CD4-positive, alpha-beta memory T cell (primary cell): ENCODE data around the gene MRM1. TPM values are rescaled to one million over a fixed set of nuclear protein-coding genes. Genes with fewer than 3 reads are reported as not detected.
A peak's percentile ranks its signal among the peaks of the same experiment; 100 is the strongest.

Experiments used
- CTCF ChIA-PET: fragments of 350-600 bp; sonication (Branson Sonifier 250); formaldehyde crosslinking; loops from one replicate; lab custom pipeline; 2021; ENCODE audit warnings: inconsistent platforms; ENCODE audit not compliant: partially characterized antibody; lab: Charles Lee
- POLR2A ChIA-PET: fragments of 350-600 bp; sonication (Branson Sonifier 250); formaldehyde crosslinking; loops from one replicate; lab custom pipeline; 2021; ENCODE audit not compliant: partially characterized antibody; lab: Charles Lee
- DNase-seq, 5 donors: peaks; one replicate each; pipeline versions ENCODE4 v3.0.0 to v3.0.0-alpha.2; 2020 to 2022; ENCODE audit warnings: mixed read lengths in 1 of 5
- H3K27ac ChIP-seq: one replicate; pipeline ENCODE4 v1.7.0; 2013; ENCODE audit warnings: low read depth, low read length
- H3K27me3 ChIP-seq: 2 replicates; pipeline ENCODE4 v1.7.0; 2013; ENCODE audit warnings: mild to moderate bottlenecking, low read length, moderate library complexity; ENCODE audit not compliant: insufficient read depth
- H3K36me3 ChIP-seq: 2 replicates; pipeline ENCODE4 v1.7.0; 2013; ENCODE audit warnings: mild to moderate bottlenecking, low read length, moderate library complexity; ENCODE audit not compliant: insufficient read depth
- H3K4me1 ChIP-seq: 2 replicates; pipeline ENCODE4 v1.7.0; 2013; ENCODE audit warnings: mild to moderate bottlenecking, low read length, moderate library complexity; ENCODE audit not compliant: insufficient read depth
- H3K4me3 ChIP-seq, 2 donors: one replicate each; pipeline ENCODE4 v1.7.0; 2013; ENCODE audit warnings: low read length in 2 of 2, mild to moderate bottlenecking in 1 of 2
- H3K9me3 ChIP-seq, 2 donors: one replicate each; pipeline ENCODE4 v1.7.0; 2013; ENCODE audit warnings: low read length in 2 of 2, control low read depth in 1 of 2; ENCODE audit not compliant: control insufficient read depth in 1 of 2
- H3K27ac Mint-ChIP-seq, 7 donors: one replicate each; pipeline ENCODE4 v1.8.0; 2020 to 2021; ENCODE audit warnings: mixed read lengths in 7 of 7, mild to moderate bottlenecking in 6 of 7, inconsistent platforms in 3 of 7, moderate library complexity in 3 of 7
- H3K27me3 Mint-ChIP-seq, 2 donors: one replicate each; pipeline ENCODE4 v1.8.0; 2020 to 2021; ENCODE audit warnings: mixed read lengths in 2 of 2
- H3K36me3 Mint-ChIP-seq, 2 donors: one replicate each; pipeline ENCODE4 v1.8.0; 2020 to 2021; ENCODE audit warnings: mixed read lengths in 2 of 2, inconsistent platforms in 1 of 2, mild to moderate bottlenecking in 1 of 2
- H3K4me1 Mint-ChIP-seq, 4 donors: one replicate each; pipeline ENCODE4 v1.8.0; 2020 to 2021; ENCODE audit warnings: mixed read lengths in 4 of 4, mild to moderate bottlenecking in 1 of 4
- H3K4me3 Mint-ChIP-seq, 8 donors: one replicate each; pipeline ENCODE4 v1.8.0; 2020 to 2021; ENCODE audit warnings: mixed read lengths in 8 of 8, mild to moderate bottlenecking in 7 of 8, moderate library complexity in 6 of 8, inconsistent platforms in 3 of 8
- H3K9me3 Mint-ChIP-seq, 8 donors: one replicate each; pipeline ENCODE4 v1.8.0; 2020 to 2021; ENCODE audit warnings: mixed read lengths in 8 of 8, mild to moderate bottlenecking in 5 of 8, inconsistent platforms in 3 of 8, moderate library complexity in 1 of 8
- intact Hi-C: fragments of 100-400 bp; cut with micrococcal nuclease; formaldehyde crosslinking; loops from one replicate; pipeline ENCODE4 v1.15.1; 2023
- polyA plus RNA-seq, 2 donors: library from polyadenylated mRNA; unstranded; fragments of 300-500 nt; fragmentation: Illumina TruSeq; gene quantifications; one replicate each; pipeline ENCODE4 v1.2.3, GENCODE V29; 2021
- total RNA-seq, 2 experiments: library from RNA; stranded (reverse); gene quantifications; one replicate each; pipeline ENCODE4 v1.2.3, GENCODE V29; 2021

Gene MRM1
- total and polyA plus RNA-seq, 4 experiments from 2014 or later: 1.7 to 13.3 (median 8.1) TPM

- H3K9me3 ChIP-seq: no peaks in the 10 kb centered on the region
- no peak overlapping the region for H3K4me3 ChIP-seq
- H3K36me3 ChIP-seq: peaks cover 61% of the 10 kb centered on the region
- H3K4me3 Mint-ChIP-seq: no peak overlapping the region
- H3K27ac Mint-ChIP-seq: peak overlapping the region in 1 of 7 donors; percentile 51
- intact Hi-C loops: no loop called here
- POLR2A ChIA-PET: interaction anchor here (0.6 kb wide), 1 partner anchor 501 kb away, joined by 4 read pairs; no protein-coding TSS in a partner anchor
- H3K27me3 Mint-ChIP-seq: no peaks in the 10 kb centered on the region
- no peaks in the 10 kb centered on the region for H3K9me3 Mint-ChIP-seq
- CTCF ChIA-PET: interaction anchor here (0.9 to 1.4 kb wide), 2 partner anchors 18 to 464 kb away, joined by 4 to 8 read pairs; partner anchors contain the start of gene MRM1
- peaks cover 0 to 2% (median under 1%) of the 10 kb centered on the region in 4 donors for H3K4me1 Mint-ChIP-seq
- no peak for DNase-seq
- peaks cover 22 to 68% of the 10 kb centered on the region in 2 donors for H3K36me3 Mint-ChIP-seq
- no peaks in the 10 kb centered on the region for H3K27me3 ChIP-seq
- no peak overlapping the region for H3K27ac ChIP-seq
- no peaks in the 10 kb centered on the region for H3K4me1 ChIP-seq
Observed at GRCh38 chr17:36583787-36584186, 17.6 kb upstream of the MRM1 start.

GRCh38 chr17:36586138-36586537 is 15.2 kb upstream of the MRM1 start:
- H3K4me3 ChIP-seq: no peak overlapping the region
- H3K9me3 ChIP-seq: no peaks in the 10 kb centered on the region
- peaks cover 60% of the 10 kb centered on the region for H3K36me3 ChIP-seq
- Mint-ChIP-seq H3K9me3 (no peaks in the 10 kb centered on the region), H3K36me3 (peaks cover 14 to 64% of the 10 kb centered on the region in 2 donors), H3K27me3 (no peaks in the 10 kb centered on the region), H3K27ac (no peak overlapping the region), H3K4me3 (no peak overlapping the region), H3K4me1 (peaks cover 3 to 5% (median 4%) of the 10 kb centered on the region in 4 donors)
- intact Hi-C loops: no loop called here
- peaks cover 3% of the 10 kb centered on the region for H3K4me1 ChIP-seq
- CTCF ChIA-PET: interaction anchor here (2.9 kb wide), 1 partner anchor 16 kb away, joined by 13 read pairs; the partner anchor contains the start of gene MRM1
- DNase-seq: no peak
- no peak overlapping the region for H3K27ac ChIP-seq
- no peaks in the 10 kb centered on the region for H3K27me3 ChIP-seq
- POLR2A ChIA-PET: interaction anchor here (1.5 kb wide), 1 partner anchor 41 kb away, joined by 4 read pairs; no protein-coding TSS in a partner anchor

- Mint-ChIP-seq H3K9me3 (no peaks in the 10 kb centered on the region), H3K27ac (peak overlapping the region in 4 of 7 donors; percentile 17 to 60 (median 29)), H3K36me3 (peaks cover 11 to 36% of the 10 kb centered on the region in 2 donors), H3K4me3 (peak overlapping the region in 1 of 8 donors; percentile 35), H3K27me3 (no peaks in the 10 kb centered on the region), H3K4me1 (peaks cover 9 to 19% (median 16%) of the 10 kb centered on the region in 4 donors)
- no peak overlapping the region for H3K4me3 ChIP-seq
- ChIA-PET POLR2A (interaction anchor here (1.8 to 4.2 kb wide), 2 partner anchors 12 to 54 kb away, joined by 5 to 39 read pairs; partner anchors contain the start of genes MRM1 and PIGW), CTCF (interaction anchor here (5.4 kb wide), 1 partner anchor 12 kb away, joined by 34 read pairs; the partner anchor contains the start of gene MRM1)
- peaks cover 31% of the 10 kb centered on the region for H3K36me3 ChIP-seq
- no peaks in the 10 kb centered on the region for H3K27me3 ChIP-seq
- DNase-seq: no peak
- H3K9me3 ChIP-seq: no peaks in the 10 kb centered on the region
- H3K27ac ChIP-seq: no peak overlapping the region
- intact Hi-C loops: no loop called here
- peaks cover 20% of the 10 kb centered on the region for H3K4me1 ChIP-seq
Observed at GRCh38 chr17:36590082-36590481, 11.3 kb upstream of the MRM1 start.

DNA sequence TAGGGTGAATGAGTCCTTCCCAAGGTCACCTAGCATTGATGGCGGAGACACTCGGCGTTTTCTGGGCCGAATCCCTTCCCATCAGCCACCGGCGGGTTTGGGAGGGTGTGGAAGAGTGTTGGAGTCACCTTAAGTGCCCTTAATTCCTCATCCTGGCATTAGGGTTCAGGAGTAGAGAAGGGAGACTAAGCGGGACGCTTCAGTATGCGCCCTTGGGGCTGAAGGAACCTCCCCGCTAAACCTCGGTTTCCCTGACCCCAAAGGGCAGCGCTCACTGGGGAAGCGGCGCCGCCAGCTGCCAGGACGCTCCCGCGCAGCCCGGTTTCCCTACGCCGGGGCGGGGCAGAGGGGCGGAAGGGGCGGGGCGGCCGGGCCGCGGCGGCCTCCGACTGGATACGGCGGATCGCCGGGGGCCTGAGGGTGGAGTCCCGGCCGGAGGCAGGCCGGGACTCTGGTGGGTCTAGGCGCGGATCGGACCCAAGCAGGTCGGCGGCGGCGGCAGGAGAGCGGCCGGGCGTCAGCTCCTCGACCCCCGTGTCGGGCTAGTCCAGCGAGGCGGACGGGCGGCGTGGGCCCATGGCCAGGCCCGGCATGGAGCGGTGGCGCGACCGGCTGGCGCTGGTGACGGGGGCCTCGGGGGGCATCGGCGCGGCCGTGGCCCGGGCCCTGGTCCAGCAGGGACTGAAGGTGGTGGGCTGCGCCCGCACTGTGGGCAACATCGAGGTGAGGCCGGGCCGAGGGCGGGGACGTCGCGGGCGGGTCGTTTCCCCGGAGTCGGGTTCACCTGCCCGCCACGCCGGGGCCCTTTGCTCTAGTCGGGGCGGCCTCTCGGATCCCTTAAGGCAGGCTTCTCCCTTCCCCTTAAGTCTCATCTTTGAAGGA is 9.7 kb upstream of the MRM1 start, which contains the start of gene DHRS11:
DHRS11 (plus strand) TSS at position 446 of the 882 bp plus-strand sequence; CDS start at position 577, 131 bp downstream.
- Histone ChIP-seq H3K27ac (peak within 1 kb of the TSS; percentile 66), H3K4me1 (peaks cover 20% of the 10 kb centered on the region), H3K36me3 (peaks cover 17% of the 10 kb centered on the region), H3K4me3 (peak within 1 kb of the TSS; percentile 11 to 62), H3K9me3 (no peaks in the 10 kb centered on the region), H3K27me3 (no peaks in the 10 kb centered on the region)
- Mint-ChIP-seq H3K27ac (peak within 1 kb of the TSS; percentile 75 to 88 (median 85)), H3K36me3 (peaks cover 3 to 26% of the 10 kb centered on the region in 2 donors), H3K9me3 (no peaks in the 10 kb centered on the region), H3K4me3 (peak within 1 kb of the TSS; percentile 75 to 86 (median 80)), H3K27me3 (no peaks in the 10 kb centered on the region), H3K4me1 (peaks cover 9 to 19% (median 16%) of the 10 kb centered on the region in 4 donors)
- DNase-seq: peak; percentile 54 to 72 (median 57)
- intact Hi-C loops: loop anchor here (1.0 kb wide), 2 partner anchors 10 to 46 kb away; partner anchors contain the start of gene MRM1
- ChIA-PET POLR2A (interaction anchor here (1.0 to 4.2 kb wide), 4 partner anchors 11 to 58 kb away, joined by 4 to 39 read pairs (median 10); partner anchors contain the start of genes GGNBP2, MRM1, MYO19 and PIGW), CTCF (interaction anchor here (1.1 to 5.4 kb wide), 2 partner anchors 10 to 19 kb away, joined by 3 to 34 read pairs; partner anchors contain the start of gene MRM1)

GRCh38 chr17:36592316-36592715 is 9.1 kb upstream of the MRM1 start:
- peak overlapping the region; percentile 11 to 62 for H3K4me3 ChIP-seq
- H3K36me3 Mint-ChIP-seq: peaks cover 3 to 21% of the 10 kb centered on the region in 2 donors
- H3K4me1 Mint-ChIP-seq: peaks cover 9 to 19% (median 16%) of the 10 kb centered on the region in 4 donors
- POLR2A ChIA-PET: interaction anchor here (1.0 to 4.2 kb wide), 4 partner anchors 10 to 58 kb away, joined by 4 to 39 read pairs (median 10); partner anchors contain the start of genes GGNBP2, MRM1, MYO19 and PIGW
- peak overlapping the region in 4 of 7 donors; percentile 22 to 66 (median 36) for H3K27ac Mint-ChIP-seq
- intact Hi-C loops: no loop called here
- H3K9me3 Mint-ChIP-seq: no peaks in the 10 kb centered on the region
- H3K9me3 ChIP-seq: no peaks in the 10 kb centered on the region
- peaks cover 11% of the 10 kb centered on the region for H3K36me3 ChIP-seq
- CTCF ChIA-PET: interaction anchor here (1.1 to 5.4 kb wide), 2 partner anchors 10 to 18 kb away, joined by 3 to 34 read pairs; partner anchors contain the start of gene MRM1
- H3K27me3 Mint-ChIP-seq: no peaks in the 10 kb centered on the region
- peak overlapping the region; percentile 35 to 82 (median 68) for H3K4me3 Mint-ChIP-seq
- no peaks in the 10 kb centered on the region for H3K27me3 ChIP-seq
- H3K27ac ChIP-seq: peak overlapping the region; percentile 66
- DNase-seq: no peak
- peaks cover 20% of the 10 kb centered on the region for H3K4me1 ChIP-seq

DNA sequence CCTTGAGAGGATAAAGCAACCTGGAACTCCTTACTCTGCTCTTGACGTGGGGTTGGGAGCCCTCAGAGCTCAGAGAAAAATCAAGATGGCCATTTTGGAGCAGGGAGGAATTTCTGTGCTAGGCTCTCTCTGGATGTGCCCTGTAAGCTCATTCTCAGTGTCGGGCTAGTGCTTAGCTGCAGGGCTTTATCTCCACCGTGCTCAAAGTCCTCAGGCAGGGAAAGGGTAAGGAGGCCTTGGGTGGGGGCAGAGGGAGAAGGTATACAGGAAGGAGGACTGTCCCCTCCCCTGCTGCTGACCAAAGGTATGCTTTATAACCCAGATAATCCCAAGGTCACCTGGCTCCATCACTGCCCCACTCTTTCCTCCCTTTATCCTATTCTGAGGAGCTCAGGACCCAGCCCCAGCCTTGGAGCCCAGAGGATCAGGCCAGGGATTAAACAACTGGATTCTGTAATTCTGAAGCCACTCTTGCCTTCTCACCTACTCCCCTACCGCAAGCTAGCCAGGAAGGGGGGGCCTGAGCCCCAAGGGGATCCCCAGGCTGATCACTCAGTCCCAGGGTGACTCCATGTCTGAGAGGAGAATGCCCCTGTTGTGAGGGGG is 8.6 kb upstream of the MRM1 start:
- no peaks in the 10 kb centered on the region for H3K27me3 Mint-ChIP-seq
- peaks cover 8% of the 10 kb centered on the region for H3K36me3 ChIP-seq
- POLR2A ChIA-PET: interaction anchor here (2.1 to 4.2 kb wide), 3 partner anchors 9 to 59 kb away, joined by 6 to 39 read pairs (median 15); partner anchors contain the start of genes GGNBP2, MRM1, MYO19 and PIGW
- DNase-seq: no peak
- no peaks in the 10 kb centered on the region for H3K27me3 ChIP-seq
- no peaks in the 10 kb centered on the region for H3K9me3 ChIP-seq
- peak overlapping the region; percentile 11 to 62 for H3K4me3 ChIP-seq
- CTCF ChIA-PET: interaction anchor here (1.1 to 5.4 kb wide), 2 partner anchors 9 to 18 kb away, joined by 3 to 34 read pairs; partner anchors contain the start of gene MRM1
- H3K27ac ChIP-seq: no peak overlapping the region
- intact Hi-C loops: no loop called here
- H3K36me3 Mint-ChIP-seq: peaks cover 2 to 17% of the 10 kb centered on the region in 2 donors
- peak overlapping the region in 4 of 7 donors; percentile 22 to 72 (median 39) for H3K27ac Mint-ChIP-seq
- peaks cover 9 to 23% (median 16%) of the 10 kb centered on the region in 4 donors for H3K4me1 Mint-ChIP-seq
- H3K4me1 ChIP-seq: peaks cover 20% of the 10 kb centered on the region
- H3K9me3 Mint-ChIP-seq: no peaks in the 10 kb centered on the region
- H3K4me3 Mint-ChIP-seq: peak overlapping the region; percentile 47 to 82 (median 68)
